Measurements from ENCODE around the gene KRTAP12-3. TPM values are rescaled to one million over a fixed set of nuclear protein-coding genes. Genes with fewer than 3 reads are reported as not detected.

Gene KRTAP12-3
- total RNA-seq, 3 donors from 2014 or later (not counting 1 experiment from before 2014, with no cell fraction given) = 1.0 to 1.1 TPM; not detected in 1

DNA sequence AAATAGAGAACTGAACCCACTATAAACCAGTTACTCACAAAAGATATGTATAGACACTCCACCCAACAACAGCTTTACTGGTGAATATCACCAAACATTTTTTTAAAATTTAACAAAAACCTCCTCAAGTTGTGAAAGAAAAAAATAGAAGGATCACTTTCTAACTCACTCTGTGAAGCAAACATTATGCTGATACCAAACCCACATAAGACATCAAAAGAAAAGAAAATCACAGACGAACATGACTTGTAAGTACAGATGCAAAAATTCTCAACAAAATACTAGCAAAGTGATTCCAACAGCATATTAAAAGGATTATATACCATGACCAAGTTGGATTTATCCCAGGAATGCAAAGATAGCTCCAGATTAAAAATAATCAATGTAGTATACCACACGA is 34.0 kb downstream of the KRTAP12-3 start:
- peaks cover 0 to 3% of the 10 kb centered on the region in 2 donors for H3K4me1 Mint-ChIP-seq
- peaks cover 27 to 67% of the 10 kb centered on the region in 2 donors for H3K27me3 Mint-ChIP-seq (ENCODE audit: low read depth in 2 of 2)
- H3K27me3 ChIP-seq (ENCODE audit: control insufficient read depth, insufficient read depth, low read length) = no peaks in the 10 kb centered on the region
- H3K4me3 Mint-ChIP-seq = no peak overlapping the region
- H3K9me3 Mint-ChIP-seq = peaks cover 0 to 6% of the 10 kb centered on the region in 2 donors
- no peak overlapping the region for H3K27ac ChIP-seq (ENCODE audit: low read length)
- H3K36me3 Mint-ChIP-seq = peaks cover 12% of the 10 kb centered on the region
- WGBS (ENCODE audit: insufficient coverage) = 70% methylated on average over 2 of the region's 2 CpGs
- no peak overlapping the region for H3K4me3 ChIP-seq (ENCODE audit: low read length)
- no peaks in the 10 kb centered on the region for H3K9me3 ChIP-seq (ENCODE audit: control insufficient read depth, insufficient read depth, low read length)
- intact Hi-C loops (cut with micrococcal nuclease) = no loop called here
- no peak overlapping the region for H3K27ac Mint-ChIP-seq
- no peaks in the 10 kb centered on the region for H3K36me3 ChIP-seq (ENCODE audit: control insufficient read depth, insufficient read depth, low read length)
- ATAC-seq = no peak
- DNase-seq = no peak
- H3K4me1 ChIP-seq (ENCODE audit: control insufficient read depth, insufficient read depth, low read length) = no peaks in the 10 kb centered on the region
- TF ChIP-seq, protein P1, sequence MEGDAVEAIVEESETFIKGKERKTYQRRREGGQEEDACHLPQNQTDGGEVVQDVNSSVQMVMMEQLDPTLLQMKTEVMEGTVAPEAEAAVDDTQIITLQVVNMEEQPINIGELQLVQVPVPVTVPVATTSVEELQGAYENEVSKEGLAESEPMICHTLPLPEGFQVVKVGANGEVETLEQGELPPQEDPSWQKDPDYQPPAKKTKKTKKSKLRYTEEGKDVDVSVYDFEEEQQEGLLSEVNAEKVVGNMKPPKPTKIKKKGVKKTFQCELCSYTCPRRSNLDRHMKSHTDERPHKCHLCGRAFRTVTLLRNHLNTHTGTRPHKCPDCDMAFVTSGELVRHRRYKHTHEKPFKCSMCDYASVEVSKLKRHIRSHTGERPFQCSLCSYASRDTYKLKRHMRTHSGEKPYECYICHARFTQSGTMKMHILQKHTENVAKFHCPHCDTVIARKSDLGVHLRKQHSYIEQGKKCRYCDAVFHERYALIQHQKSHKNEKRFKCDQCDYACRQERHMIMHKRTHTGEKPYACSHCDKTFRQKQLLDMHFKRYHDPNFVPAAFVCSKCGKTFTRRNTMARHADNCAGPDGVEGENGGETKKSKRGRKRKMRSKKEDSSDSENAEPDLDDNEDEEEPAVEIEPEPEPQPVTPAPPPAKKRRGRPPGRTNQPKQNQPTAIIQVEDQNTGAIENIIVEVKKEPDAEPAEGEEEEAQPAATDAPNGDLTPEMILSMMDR (IDR thresholded peaks at IDR 0.05) = no peak

- H3K27me3 ChIP-seq (ENCODE audit: control insufficient read depth, insufficient read depth, low read length) = peaks cover 3% of the 10 kb centered on the region
- Mint-ChIP-seq H3K27ac (no peak overlapping the region), H3K4me3 (no peak overlapping the region), H3K36me3 (peaks cover 12% of the 10 kb centered on the region), H3K4me1 (peaks cover 0 to 8% of the 10 kb centered on the region in 2 donors), H3K27me3 (ENCODE audit: low read depth in 2 of 2) (peaks cover 36 to 67% of the 10 kb centered on the region in 2 donors), H3K9me3 (peaks cover 0 to 6% of the 10 kb centered on the region in 2 donors)
- H3K4me1 ChIP-seq (ENCODE audit: control insufficient read depth, insufficient read depth, low read length) = no peaks in the 10 kb centered on the region
- no peak overlapping the region for H3K27ac ChIP-seq (ENCODE audit: low read length)
- H3K36me3 ChIP-seq (ENCODE audit: control insufficient read depth, insufficient read depth, low read length) = no peaks in the 10 kb centered on the region
- DNase-seq (no peak), ATAC-seq (no peak)
- H3K9me3 ChIP-seq (ENCODE audit: control insufficient read depth, insufficient read depth, low read length) = no peaks in the 10 kb centered on the region
- no peak overlapping the region for H3K4me3 ChIP-seq (ENCODE audit: low read length)
- intact Hi-C loops (cut with micrococcal nuclease) = no loop called here
- TF ChIP-seq, protein P1 (IDR thresholded peaks at IDR 0.05) = no peak
- WGBS (ENCODE audit: insufficient coverage) = 67% methylated on average over 2 of the region's 2 CpGs
Observed at GRCh38 chr21:44692798-44693512, 35.2 kb downstream of the KRTAP12-3 start.

- no peak overlapping the region for H3K27ac ChIP-seq (ENCODE audit: low read length)
- no peaks in the 10 kb centered on the region for H3K36me3 ChIP-seq (ENCODE audit: control insufficient read depth, insufficient read depth, low read length)
- Mint-ChIP-seq H3K4me1 (peaks cover 0 to 17% of the 10 kb centered on the region in 2 donors), H3K27me3 (ENCODE audit: low read depth in 2 of 2) (peaks cover 44 to 75% of the 10 kb centered on the region in 2 donors), H3K27ac (no peak overlapping the region), H3K9me3 (peaks cover 0 to 6% of the 10 kb centered on the region in 2 donors), H3K36me3 (peaks cover 12% of the 10 kb centered on the region), H3K4me3 (no peak overlapping the region)
- H3K4me1 ChIP-seq (ENCODE audit: control insufficient read depth, insufficient read depth, low read length) = no peaks in the 10 kb centered on the region
- ATAC-seq (no peak), DNase-seq (peak in 1 of 2 donors; percentile 23)
- H3K27me3 ChIP-seq (ENCODE audit: control insufficient read depth, insufficient read depth, low read length) = peaks cover 15% of the 10 kb centered on the region
- 67% methylated on average over 11 of the region's 11 CpGs for WGBS (ENCODE audit: insufficient coverage)
- intact Hi-C loops (cut with micrococcal nuclease) = no loop called here
- TF ChIP-seq, protein P1 (IDR thresholded peaks at IDR 0.05) = no peak
- no peak overlapping the region for H3K4me3 ChIP-seq (ENCODE audit: low read length)
- H3K9me3 ChIP-seq (ENCODE audit: control insufficient read depth, insufficient read depth, low read length) = no peaks in the 10 kb centered on the region
Observed at GRCh38 chr21:44694776-44695175, 37.0 kb downstream of the KRTAP12-3 start.
